HEK293T (cell line): ENCODE data around the gene NOP56.

Experiments
- CTCF ChIA-PET: fragments of 350-600 bp; formaldehyde crosslinking; extraction: SDS; loops from one replicate; lab custom pipeline; 2021; ENCODE audit warnings: antibody characterized with exemption, inconsistent platforms; lab: Yijun Ruan, JAX
- POLR2A ChIA-PET: fragments of 350-600 bp; formaldehyde crosslinking; extraction: SDS; loops from one replicate; lab custom pipeline; 2020; ENCODE audit warnings: antibody characterized with exemption, inconsistent platforms; lab: Yijun Ruan, JAX
- DNase-seq: peaks from one replicate; pipeline ENCODE4 v3.0.0; 2012; ENCODE audit warnings: mixed read lengths; ENCODE audit errors: extremely low spot score
- ARNT ChIP-seq: fragments of 450-650 bp; IDR thresholded peaks from 2 replicates; pipeline ENCODE4 v1.6.1; 2017; ENCODE audit warnings: mild to moderate bottlenecking
- BHLHE40 ChIP-seq: fragments of 450-650 bp; IDR thresholded peaks from 2 replicates; pipeline ENCODE4 v1.6.1; 2016; ENCODE audit warnings: mild to moderate bottlenecking, moderate library complexity, borderline replicate concordance
- CTBP1 ChIP-seq: fragments of 450-650 bp; IDR thresholded peaks from 2 replicates; pipeline ENCODE4 v1.6.1; 2016; ENCODE audit warnings: borderline replicate concordance
- ELF4 ChIP-seq: fragments of 450-650 bp; IDR thresholded peaks from 2 replicates; pipeline ENCODE4 v1.6.1; 2017; ENCODE audit warnings: antibody characterized with exemption
- FOXA1 ChIP-seq: fragments of 450-650 bp; IDR thresholded peaks from 2 replicates; pipeline ENCODE4 v1.6.1; 2016; ENCODE audit warnings: mild to moderate bottlenecking
- FOXK2 ChIP-seq: fragments of 450-650 bp; IDR thresholded peaks from 2 replicates; pipeline ENCODE4 v1.6.1; 2016; ENCODE audit warnings: mild to moderate bottlenecking
- FOXM1 ChIP-seq: fragments of 450-650 bp; IDR thresholded peaks from 2 replicates; pipeline ENCODE4 v1.6.1; 2017; ENCODE audit warnings: mild to moderate bottlenecking, borderline replicate concordance
- HDGF ChIP-seq: fragments of 450-650 bp; IDR thresholded peaks from 2 replicates; pipeline ENCODE4 v1.6.1; 2017; ENCODE audit warnings: antibody characterized with exemption, borderline replicate concordance
- L3MBTL2 ChIP-seq: fragments of 450-650 bp; conservative IDR thresholded peaks from 2 replicates; pipeline ENCODE4 v1.6.1; 2016; ENCODE audit warnings: mild to moderate bottlenecking
- LEF1 ChIP-seq: fragments of 450-650 bp; IDR thresholded peaks from 2 replicates; pipeline ENCODE4 v1.6.1; 2017; ENCODE audit warnings: mild to moderate bottlenecking, borderline replicate concordance
- NFRKB ChIP-seq: fragments of 450-650 bp; IDR thresholded peaks from 2 replicates; pipeline ENCODE4 v1.6.1; 2016; ENCODE audit warnings: mild to moderate bottlenecking, moderate library complexity
- SP1 ChIP-seq: fragments of 450-650 bp; IDR thresholded peaks from 2 replicates; pipeline ENCODE4 v1.6.1; 2017
- SUZ12 ChIP-seq: fragments of 450-650 bp; IDR thresholded peaks from 2 replicates; pipeline ENCODE4 v1.6.1; 2016; ENCODE audit warnings: mild to moderate bottlenecking
- TARDBP ChIP-seq: fragments of 450-650 bp; IDR thresholded peaks from 2 replicates; pipeline ENCODE4 v1.6.1; 2016
- ZNF384 ChIP-seq: fragments of 450-650 bp; IDR thresholded peaks from 2 replicates; pipeline ENCODE4 v1.6.1; 2016
- TF ChIP-seq, protein P1 (sequence below): fragments of 450-650 bp; IDR thresholded peaks from 2 replicates; pipeline ENCODE4 v1.6.1; 2016

The NOP56 gene

DNA sequence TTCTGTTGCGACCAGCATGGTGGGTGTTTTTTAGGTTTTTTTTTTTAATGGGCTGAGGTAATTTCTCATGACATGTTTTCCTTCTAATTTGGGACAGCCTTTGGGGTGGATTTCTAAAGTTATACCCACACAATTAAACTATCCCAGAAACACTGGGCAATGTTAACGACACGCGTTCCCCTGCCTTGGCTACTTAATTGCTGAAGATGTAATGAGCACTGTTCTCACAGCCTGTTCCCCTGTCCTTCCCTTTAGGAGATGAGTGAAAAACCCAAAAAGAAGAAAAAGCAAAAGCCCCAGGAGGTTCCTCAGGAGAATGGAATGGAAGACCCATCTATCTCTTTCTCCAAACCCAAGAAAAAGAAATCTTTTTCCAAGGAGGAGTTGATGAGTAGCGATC is 5.2 kb downstream of the NOP56 start:
- TF ChIP-seq TARDBP, result no peak
- no peak for TF ChIP-seq HDGF
- no peak for TF ChIP-seq FOXA1
- TF ChIP-seq LEF1, result no peak
- no peak for TF ChIP-seq ELF4
- TF ChIP-seq L3MBTL2, result no peak
- TF ChIP-seq ZNF384, result no peak
- no peak for TF ChIP-seq BHLHE40
- TF ChIP-seq, protein P1, sequence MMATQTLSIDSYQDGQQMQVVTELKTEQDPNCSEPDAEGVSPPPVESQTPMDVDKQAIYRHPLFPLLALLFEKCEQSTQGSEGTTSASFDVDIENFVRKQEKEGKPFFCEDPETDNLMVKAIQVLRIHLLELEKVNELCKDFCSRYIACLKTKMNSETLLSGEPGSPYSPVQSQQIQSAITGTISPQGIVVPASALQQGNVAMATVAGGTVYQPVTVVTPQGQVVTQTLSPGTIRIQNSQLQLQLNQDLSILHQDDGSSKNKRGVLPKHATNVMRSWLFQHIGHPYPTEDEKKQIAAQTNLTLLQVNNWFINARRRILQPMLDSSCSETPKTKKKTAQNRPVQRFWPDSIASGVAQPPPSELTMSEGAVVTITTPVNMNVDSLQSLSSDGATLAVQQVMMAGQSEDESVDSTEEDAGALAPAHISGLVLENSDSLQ, result no peak
- no peak for TF ChIP-seq SP1
- no peak for TF ChIP-seq NFRKB
- no peak for TF ChIP-seq SUZ12
- TF ChIP-seq ARNT, result no peak
- TF ChIP-seq FOXK2, result no peak
- TF ChIP-seq CTBP1, result no peak
- ChIA-PET POLR2A (interaction anchor here (1.0 to 7.0 kb wide), 3 partner anchors 6 to 31 kb away, joined by 3 to 79 read pairs (median 3); partner anchors contain the start of gene IDH3B), CTCF (no interaction called here)
- no peak for DNase-seq

DNA sequence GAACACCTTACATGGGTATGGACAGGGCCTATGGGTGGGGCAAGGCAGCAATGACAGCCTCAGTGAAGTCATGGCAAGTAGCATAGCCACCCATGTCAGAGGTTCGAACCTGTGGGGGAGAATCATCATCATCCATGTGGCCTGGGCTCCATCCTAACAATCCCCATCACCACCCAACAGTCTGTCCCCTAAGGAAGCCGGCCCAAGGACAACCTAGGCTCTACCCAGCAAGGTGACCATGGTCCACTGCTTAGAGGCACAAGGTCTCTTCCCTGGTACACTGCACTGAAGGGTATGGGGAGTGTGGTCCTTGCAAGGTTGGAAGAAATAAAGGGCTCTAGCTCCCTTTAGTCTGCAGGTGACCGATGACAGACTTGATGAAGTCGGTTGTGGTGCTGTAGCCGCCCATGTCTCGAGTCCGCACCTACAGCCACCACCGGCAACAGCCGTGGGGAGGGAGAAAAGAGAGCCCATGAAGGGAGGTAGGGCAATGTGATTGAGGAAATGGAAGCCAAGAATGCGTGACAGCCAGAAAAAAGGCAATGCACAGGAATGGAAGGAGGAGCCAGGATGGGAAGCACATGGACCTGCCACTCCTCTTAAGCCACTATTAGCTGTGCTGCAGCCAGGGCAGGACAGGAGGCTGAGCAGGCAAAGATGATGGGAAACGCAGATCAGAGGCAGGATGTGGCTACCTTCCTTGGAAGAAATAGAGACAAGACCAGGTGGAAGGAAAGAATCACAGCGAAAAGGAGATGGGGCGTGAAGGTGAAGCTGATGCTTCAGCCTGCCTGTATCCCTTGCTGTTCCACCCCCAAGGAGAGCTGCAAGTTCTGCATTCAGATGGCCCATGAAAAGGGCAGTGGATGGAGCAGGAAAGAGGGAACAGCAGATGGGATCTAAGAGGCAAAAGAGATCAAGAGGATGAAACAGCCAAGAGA is 6.3 kb downstream of the NOP56 start:
- POLR2A ChIA-PET, result interaction anchor here (1.4 kb wide), 1 partner anchor 151 kb away, joined by 4 read pairs; no protein-coding TSS in a partner anchor
- DNase-seq, result no peak
- CTCF ChIA-PET, result no interaction called here

DNA sequence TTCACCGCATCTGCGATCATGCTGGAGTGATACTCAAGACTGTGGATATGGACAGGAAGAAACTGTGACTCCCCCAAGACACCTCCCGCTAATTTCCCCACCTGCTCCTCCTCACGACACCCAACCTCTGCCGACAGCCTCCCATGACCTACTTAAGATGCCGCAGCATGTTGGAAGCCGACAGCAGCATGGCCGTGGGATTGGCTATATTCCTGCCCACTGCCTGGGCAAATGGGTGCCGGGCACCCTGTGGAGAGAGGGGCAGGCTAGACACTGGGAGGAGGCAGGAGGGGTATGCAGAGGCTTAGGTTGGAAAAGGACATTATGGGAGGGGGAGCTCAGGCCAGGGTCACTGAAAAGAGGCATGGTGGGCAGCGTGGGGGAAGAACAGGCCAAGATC is 7.1 kb downstream of the NOP56 start:
- CTCF ChIA-PET, result no interaction called here
- POLR2A ChIA-PET, result interaction anchor here (1.2 to 1.5 kb wide), 2 partner anchors 8 to 189 kb away, joined by 3 to 10 read pairs; partner anchors contain the start of gene SNRPB
- TF ChIP-seq ZNF384, result no peak
- TF ChIP-seq ARNT, result no peak
- no peak for TF ChIP-seq CTBP1
- no peak for TF ChIP-seq FOXM1
- TF ChIP-seq BHLHE40, result no peak
- no peak for TF ChIP-seq SP1
- TF ChIP-seq TARDBP, result no peak
- TF ChIP-seq FOXK2, result no peak
- TF ChIP-seq L3MBTL2, result no peak
- no peak for TF ChIP-seq SUZ12
- no peak for TF ChIP-seq HDGF
- TF ChIP-seq FOXA1, result no peak
- TF ChIP-seq NFRKB, result no peak
- TF ChIP-seq, protein P1, result no peak
- TF ChIP-seq LEF1, result no peak
- TF ChIP-seq ELF4, result no peak
- no peak for DNase-seq

More for the DNA sequence above, 6.3 kb downstream of the NOP56 start:
- TF ChIP-seq HDGF (no peak), TARDBP (no peak), BHLHE40 (0 out of 2 replicates have a peak, but pooled peaks have one; percentile 14), L3MBTL2 (0 out of 2 replicates have a peak, but pooled peaks have one; percentile 16), ELF4 (no peak; the same call in 1 of the 2 replicates), ZNF384 (no peak), ARNT (no peak), NFRKB (no peak), FOXK2 (no peak), SUZ12 (no peak), LEF1 (no peak), FOXM1 (no peak), SP1 (no peak), CTBP1 (no peak), FOXA1 (no peak)
- TF ChIP-seq, protein P1, result no peak

DNA sequence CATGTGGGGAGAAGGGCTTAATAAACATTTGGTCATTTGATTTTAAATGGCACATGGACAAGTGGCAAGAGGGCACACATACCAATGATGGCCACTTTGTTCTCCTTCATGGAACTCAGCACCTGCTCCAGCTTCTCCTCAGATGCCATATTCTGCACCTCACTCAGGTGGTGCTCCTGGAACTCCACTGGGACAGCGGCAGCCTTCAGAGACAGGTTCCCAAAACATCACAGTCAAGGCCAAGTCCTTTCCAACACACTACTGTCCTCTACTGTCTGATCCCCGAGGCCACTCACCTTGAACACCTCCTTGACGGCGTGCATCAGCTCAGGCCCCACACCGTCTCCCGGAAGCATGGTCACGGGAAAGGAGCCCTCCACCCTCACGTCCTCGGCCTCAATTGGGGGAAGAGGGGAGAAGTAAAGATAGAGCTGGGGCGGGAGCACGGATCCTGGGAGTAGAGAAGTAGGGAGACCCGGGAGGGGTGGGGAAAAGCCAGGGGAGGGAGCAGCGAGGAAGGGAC is 11.0 kb downstream of the NOP56 start:
- ChIA-PET CTCF (interaction anchor here (0.7 kb wide), 1 partner anchor 12 kb away, joined by 3 read pairs; no protein-coding TSS in a partner anchor), POLR2A (interaction anchor here (0.9 to 5.4 kb wide), 8 partner anchors 9 to 382 kb away, joined by 3 to 79 read pairs (median 4); partner anchors contain the start of genes MRPS26, NOP56 and SNRPB)
- DNase-seq, result no peak
- TF ChIP-seq ELF4 (no peak), SUZ12 (no peak), SP1 (no peak), BHLHE40 (no peak), ZNF384 (no peak), FOXM1 (no peak), FOXA1 (no peak), FOXK2 (no peak), HDGF (no peak), LEF1 (no peak), TARDBP (no peak), NFRKB (no peak), ARNT (no peak), CTBP1 (no peak), L3MBTL2 (no peak)
- TF ChIP-seq, protein P1, result no peak
